HG03575 (cell line): ENCODE measurements around the gene OOSP2.
"Not testable (repeated sequence)": the region's sequence is repeated elsewhere in the genome, so short reads cannot be mapped to it uniquely, and the experiment has no call there.

Experiments
- ATAC-seq: cut with Tn5 transposase; IDR thresholded peaks from one replicate; pipeline ENCODE4 v1.9.1; 2021; ENCODE audit not compliant: unreplicated experiment, insufficient number of reproducible peaks, low FRiP score; ENCODE audit errors: extremely low read depth

Gene OOSP2

GRCh38 chr11:60040109-60040508 is at the start of gene OOSP2:
OOSP2 (plus strand) TSS chr11:60040409; CDS start chr11:60040460, 51 bp downstream.
- ATAC-seq: no peak

GRCh38 chr11:59990421-59990820 is 49.8 kb upstream of the OOSP2 start:
- ATAC-seq: no peak

GRCh38 chr11:59992425-59992824 is 47.8 kb upstream of the OOSP2 start:
- ATAC-seq: no peak

- no peak for ATAC-seq
Measured at GRCh38 chr11:59997800-59998199, 42.4 kb upstream of the OOSP2 start.

GRCh38 chr11:59999691-60000090 is 40.5 kb upstream of the OOSP2 start:
- ATAC-seq: no peak

GRCh38 chr11:60003729-60004128 is 36.5 kb upstream of the OOSP2 start:
- no peak for ATAC-seq

- no peak for ATAC-seq
Measured at GRCh38 chr11:60005360-60005759, 34.8 kb upstream of the OOSP2 start.

GRCh38 chr11:60016881-60017280 is 23.3 kb upstream of the OOSP2 start, which contains the start of gene OOSP4B:
OOSP4B (plus strand) TSS chr11:60017181.
- no peak for ATAC-seq

- ATAC-seq: no peak
Measured at GRCh38 chr11:60018058-60018457, 22.2 kb upstream of the OOSP2 start.

- not testable (repeated sequence) for ATAC-seq
Measured at GRCh38 chr11:60020376-60020775, 19.8 kb upstream of the OOSP2 start.

- ATAC-seq: no peak
Measured at GRCh38 chr11:60029015-60029632, 11.1 kb upstream of the OOSP2 start.

GRCh38 chr11:60050422-60050821 is 10.2 kb downstream of the OOSP2 start:
- not testable (repeated sequence) for ATAC-seq

- ATAC-seq: not testable (repeated sequence)
Measured at GRCh38 chr11:60050839-60051238, 10.6 kb downstream of the OOSP2 start.

GRCh38 chr11:60056349-60056969 is 16.2 kb downstream of the OOSP2 start, which contains the start of gene MS4A3:
MS4A3 (plus strand) TSS chr11:60056665; CDS start chr11:60061161, 4,496 bp downstream.
- ATAC-seq: no peak

GRCh38 chr11:60059052-60059451 is 18.8 kb downstream of the OOSP2 start:
- no peak for ATAC-seq

GRCh38 chr11:60059521-60060240 is 19.5 kb downstream of the OOSP2 start:
- no peak for ATAC-seq

- ATAC-seq: no peak
Measured at GRCh38 chr11:60064111-60064510, 23.9 kb downstream of the OOSP2 start.

- ATAC-seq: no peak
Measured at GRCh38 chr11:60065801-60066200, 25.6 kb downstream of the OOSP2 start.

- no peak for ATAC-seq
Measured at GRCh38 chr11:60069450-60069849, 29.2 kb downstream of the OOSP2 start.

- not testable (repeated sequence) for ATAC-seq
Measured at GRCh38 chr11:60071644-60072043, 31.4 kb downstream of the OOSP2 start.
